NCI-H460 (cell line): ENCODE data around the gene LCE1B. TPM values are rescaled to one million over a fixed set of nuclear protein-coding genes. Genes with fewer than 3 reads are reported as not detected.

Experiments
- DNase-seq: peaks from one replicate; pipeline ENCODE4 v3.0.0-alpha.2; 2016; ENCODE audit warnings: low read depth; ENCODE audit errors: extremely low read depth
- total RNA-seq: library from RNA; depleted of rRNA; stranded (reverse); fragments of >200 nt; shearing (Covaris generic); gene quantifications from 2 replicates; pipeline ENCODE4 v1.2.3, GENCODE V29; 2014; rRNA removed

The LCE1B gene
- total RNA-seq, 1 experiment from 2014 or later: not detected

- DNase-seq: no peak
Observed at GRCh38 chr1:152859696-152860095, 47.9 kb downstream of the LCE1B start, which contains the start of gene LCE7A. LCE7A (plus strand) TSS chr1:152859996; CDS start chr1:152860698, 702 bp downstream.

- DNase-seq: no peak
Observed at GRCh38 chr1:152860129-152860528, 48.4 kb downstream of the LCE1B start.

- no peak for DNase-seq
Observed at GRCh38 chr1:152861374-152861773, 49.6 kb downstream of the LCE1B start.

Other genes starting within 250 kb of the LCE1B start
- not detected in 2 replicates for gene LCE3E, start 245.2 kb upstream of the LCE1B start, total RNA-seq
- not detected in 2 replicates for gene LCE3D, start 231.5 kb upstream of the LCE1B start, total RNA-seq
- not detected in 2 replicates for gene LCE3C, start 211.7 kb upstream of the LCE1B start, total RNA-seq
- not detected in 2 replicates for gene LCE3B, start 198.2 kb upstream of the LCE1B start, total RNA-seq
- not detected in 2 replicates for gene LCE3A, start 188.9 kb upstream of the LCE1B start, total RNA-seq
- not detected in 2 replicates for gene LCE2D, start 148.6 kb upstream of the LCE1B start, total RNA-seq
- gene LCE2C, start 136.7 kb upstream of the LCE1B start, total RNA-seq: not detected in 2 replicates
- not detected in 2 replicates for gene LCE2B, start 125.8 kb upstream of the LCE1B start, total RNA-seq
- gene LCE2A, start 113.6 kb upstream of the LCE1B start, total RNA-seq: not detected in 2 replicates
- not detected in 2 replicates for gene LCE4A, start 103.8 kb upstream of the LCE1B start, total RNA-seq
- not detected in 2 replicates for gene KPRP, start 53.9 kb upstream of the LCE1B start, total RNA-seq
- not detected in 2 replicates for gene LCE1F, start 36.8 kb upstream of the LCE1B start, total RNA-seq
- gene LCE1E, start 25.7 kb upstream of the LCE1B start, total RNA-seq: not detected in 2 replicates
- not detected in 2 replicates for gene LCE1D, start 15.2 kb upstream of the LCE1B start, total RNA-seq
- not detected in 2 replicates for gene LCE1C, start 5.3 kb upstream of the LCE1B start, total RNA-seq
- not detected in 2 replicates for gene LCE1A, start 15.5 kb downstream of the LCE1B start, total RNA-seq
- gene LCE6A, start 30.9 kb downstream of the LCE1B start, total RNA-seq: not detected in 2 replicates
- not detected in 2 replicates for gene LCE7A, start 48.0 kb downstream of the LCE1B start, total RNA-seq
- not detected in 2 replicates for gene SMCP, start 66.4 kb downstream of the LCE1B start, total RNA-seq
- not detected in 2 replicates for gene IVL, start 96.6 kb downstream of the LCE1B start, total RNA-seq
- gene SPRR5, start 135.2 kb downstream of the LCE1B start, total RNA-seq: not detected in 2 replicates
- not detected in 2 replicates for gene SPRR4, start 158.7 kb downstream of the LCE1B start, total RNA-seq
- not detected in 2 replicates for gene SPRR1A, start 172.1 kb downstream of the LCE1B start, total RNA-seq
- not detected in 2 replicates for gene SPRR3, start 189.8 kb downstream of the LCE1B start, total RNA-seq
- not detected in 2 replicates for gene SPRR1B, start 219.2 kb downstream of the LCE1B start, total RNA-seq
- not detected in 2 replicates for gene SPRR2D, start 229.1 kb downstream of the LCE1B start, total RNA-seq
- gene SPRR2A, start 245.5 kb downstream of the LCE1B start, total RNA-seq: not detected in 2 replicates